Activated effector memory CD4-positive, alpha-beta T cell treated with anti-CD3 and anti-CD28 coated beads, Interleukin-2, amount 50 U/mL, for 16 hours (primary cell): ENCODE measurements around the gene DAND5.

Experiments used
- DNase-seq: peaks from one replicate; pipeline ENCODE4 v3.0.0-alpha.2; 2020

DAND5 gene

DNA sequence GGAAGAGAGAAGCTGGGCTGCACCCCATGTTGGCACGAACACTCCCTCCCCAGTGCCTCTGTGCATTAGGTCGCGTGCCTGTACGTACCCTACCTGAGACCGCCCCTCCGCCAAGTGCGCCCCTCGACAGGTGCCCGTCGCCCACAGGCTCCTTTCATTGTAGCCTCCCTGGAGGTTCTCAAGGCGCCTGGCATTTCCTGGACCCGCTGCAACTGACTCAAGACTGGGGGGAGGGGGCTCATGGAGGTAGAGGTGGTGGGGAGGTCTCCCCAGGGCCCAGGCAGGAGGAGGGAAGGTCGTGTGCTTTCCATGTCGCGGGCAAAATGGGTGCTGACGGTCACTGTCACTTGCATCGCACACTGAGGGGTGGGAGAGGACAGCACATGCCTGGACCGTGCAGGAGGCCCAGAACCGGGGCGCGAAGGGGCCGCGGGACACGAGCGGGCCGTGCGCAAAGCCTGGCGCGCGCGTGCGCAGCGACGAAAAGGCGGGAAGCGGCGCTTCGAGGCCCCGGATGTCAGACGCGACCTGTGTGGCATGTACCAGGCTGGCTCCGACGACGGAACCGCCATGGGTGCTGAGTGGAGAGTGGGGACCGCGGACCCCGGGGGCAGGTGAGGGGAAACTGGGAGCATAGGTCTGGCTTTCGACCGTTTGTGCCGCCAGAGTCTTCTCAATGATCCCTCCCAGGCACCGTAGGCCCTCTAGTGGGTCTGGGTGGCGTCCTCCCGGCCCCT is 42.4 kb downstream of the DAND5 start:
- no peak for DNase-seq

DNA sequence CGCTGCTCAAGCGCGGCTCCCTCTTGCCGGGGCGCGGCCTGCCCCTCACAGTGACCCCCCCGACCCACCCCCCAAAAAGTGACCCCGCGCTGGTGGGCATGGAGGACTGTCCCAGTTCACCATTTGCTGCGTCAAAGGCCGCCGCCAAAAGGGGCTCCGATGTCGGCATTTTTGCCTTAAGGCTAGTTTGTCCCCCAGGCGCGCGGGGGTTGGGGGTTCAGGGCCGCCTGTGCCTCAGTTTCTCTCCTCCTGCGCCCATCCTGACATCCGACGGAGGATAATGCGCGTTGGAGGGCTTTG is 43.0 kb downstream of the DAND5 start:
- no peak for DNase-seq

DNA sequence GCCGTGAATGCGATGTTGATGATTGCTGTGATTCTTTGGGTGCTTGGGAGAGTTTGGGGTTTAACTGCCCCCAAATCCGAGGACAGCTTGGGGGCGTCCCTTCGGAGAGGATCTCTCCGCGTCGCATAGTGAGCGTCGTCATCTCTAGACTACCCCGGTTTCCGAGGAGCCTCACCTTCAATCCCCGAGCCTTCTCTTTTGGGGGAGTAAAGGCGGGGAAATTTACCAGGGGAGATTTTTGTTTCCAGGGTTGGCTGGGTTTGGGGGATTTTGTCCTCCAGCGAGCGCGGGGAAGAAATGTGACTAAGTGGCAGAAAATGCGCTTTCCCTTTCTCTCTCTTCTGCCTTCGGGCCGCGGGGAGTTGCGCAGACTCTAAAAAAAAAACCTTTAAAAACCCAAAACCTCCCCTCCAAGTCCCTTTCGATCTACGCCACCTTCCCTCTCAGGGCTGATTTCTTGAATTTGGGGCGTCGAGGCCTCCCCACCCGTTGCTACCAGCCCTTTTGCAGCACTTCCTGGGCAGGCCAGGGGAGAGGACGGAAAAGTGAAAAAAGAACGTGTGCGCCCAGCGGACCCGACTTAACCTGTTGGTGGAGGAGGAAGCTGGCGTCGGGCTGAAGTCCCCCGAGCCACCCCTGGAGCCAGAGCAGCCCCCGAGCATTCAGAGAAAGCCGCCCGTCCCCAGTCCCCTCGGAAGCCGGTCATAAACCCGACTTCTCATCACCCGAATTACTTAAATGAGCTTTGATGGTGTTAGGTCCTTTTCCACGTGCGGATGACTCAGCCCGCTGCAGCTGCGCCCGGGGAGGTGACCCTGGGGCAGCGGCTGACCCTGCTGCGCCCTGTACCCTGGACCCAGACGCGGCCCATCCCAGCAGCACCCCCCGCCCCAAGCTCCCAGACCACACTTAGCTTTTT is 43.6 kb downstream of the DAND5 start:
- DNase-seq, result no peak

DNA sequence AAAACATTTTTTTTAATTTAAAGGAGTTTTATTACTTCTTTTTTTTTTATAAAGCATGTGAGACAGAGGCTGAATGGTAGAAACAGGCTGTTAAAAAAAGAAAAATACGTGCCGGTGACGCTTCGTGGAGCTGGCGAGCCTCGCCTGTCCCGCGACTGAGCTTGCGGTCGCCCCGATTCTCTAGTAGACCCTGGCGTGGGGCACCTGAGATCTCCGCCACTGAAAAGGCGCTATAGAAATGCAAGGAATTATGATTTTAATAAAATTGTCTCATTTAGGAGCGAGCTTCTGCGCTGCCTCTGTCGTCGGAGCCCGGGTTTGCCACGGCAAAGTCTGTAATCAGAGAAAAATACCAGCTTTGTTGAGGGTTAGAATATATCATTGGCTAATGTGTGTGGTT is 44.3 kb downstream of the DAND5 start:
- no peak for DNase-seq

DNA sequence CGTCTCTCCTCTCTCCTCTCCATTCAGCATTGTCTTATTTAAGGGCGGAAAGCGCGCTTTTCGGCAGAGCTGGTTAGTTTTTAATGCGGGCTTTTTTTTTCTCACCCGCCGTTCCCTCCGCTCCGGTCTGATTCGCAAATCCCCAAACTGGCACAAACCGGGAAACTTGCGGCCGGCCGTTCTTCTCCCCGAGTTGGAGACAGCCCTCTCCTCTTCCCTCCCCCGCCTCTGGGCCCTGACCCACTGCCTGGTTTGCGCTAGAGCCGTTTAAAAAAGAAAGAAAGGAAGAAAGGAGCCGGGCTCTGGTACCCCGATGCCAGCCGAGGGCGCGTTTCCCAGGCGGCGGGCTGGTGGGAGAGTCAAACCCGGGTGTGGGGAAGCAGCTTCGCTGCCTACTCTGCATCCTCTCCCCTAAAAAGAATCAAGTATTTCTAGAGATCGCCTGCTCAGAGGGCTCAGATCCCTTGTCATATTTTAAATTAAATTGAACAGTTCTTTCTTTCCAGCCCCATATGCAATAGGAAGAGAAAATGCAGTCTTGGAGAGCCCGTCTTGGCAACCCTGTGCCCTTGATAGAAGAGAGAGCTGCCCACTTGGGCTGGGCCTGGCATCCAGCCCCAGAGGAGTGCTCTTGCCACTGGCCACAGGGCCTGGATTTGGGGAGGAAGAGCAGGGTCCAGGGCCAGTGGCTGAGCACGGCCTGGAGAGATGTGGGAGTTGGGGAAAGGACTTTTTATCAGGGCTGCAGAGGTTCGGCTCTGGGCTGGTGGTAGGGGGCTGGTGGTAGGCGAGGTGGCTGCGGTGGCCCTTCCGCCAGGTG is 44.9 kb downstream of the DAND5 start:
- no peak for DNase-seq

DNA sequence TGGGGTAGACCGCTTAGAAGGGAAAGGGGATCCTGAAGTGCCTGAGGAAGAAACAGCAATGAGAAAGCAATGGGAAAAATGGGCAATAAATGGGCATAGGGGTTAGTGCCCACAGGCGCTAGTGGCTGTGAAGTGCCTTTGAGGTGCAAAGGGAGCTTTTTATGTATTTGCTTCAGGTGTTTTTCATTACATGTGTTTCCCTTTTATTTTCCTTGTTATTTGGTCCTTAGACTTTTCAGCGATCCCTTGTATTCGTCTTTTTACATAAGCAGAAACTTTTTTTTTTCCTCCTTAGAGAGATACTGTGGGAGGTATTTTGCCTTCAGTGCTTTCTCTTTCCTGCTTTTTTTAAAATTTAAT is 45.5 kb downstream of the DAND5 start:
- no peak for DNase-seq

DNA sequence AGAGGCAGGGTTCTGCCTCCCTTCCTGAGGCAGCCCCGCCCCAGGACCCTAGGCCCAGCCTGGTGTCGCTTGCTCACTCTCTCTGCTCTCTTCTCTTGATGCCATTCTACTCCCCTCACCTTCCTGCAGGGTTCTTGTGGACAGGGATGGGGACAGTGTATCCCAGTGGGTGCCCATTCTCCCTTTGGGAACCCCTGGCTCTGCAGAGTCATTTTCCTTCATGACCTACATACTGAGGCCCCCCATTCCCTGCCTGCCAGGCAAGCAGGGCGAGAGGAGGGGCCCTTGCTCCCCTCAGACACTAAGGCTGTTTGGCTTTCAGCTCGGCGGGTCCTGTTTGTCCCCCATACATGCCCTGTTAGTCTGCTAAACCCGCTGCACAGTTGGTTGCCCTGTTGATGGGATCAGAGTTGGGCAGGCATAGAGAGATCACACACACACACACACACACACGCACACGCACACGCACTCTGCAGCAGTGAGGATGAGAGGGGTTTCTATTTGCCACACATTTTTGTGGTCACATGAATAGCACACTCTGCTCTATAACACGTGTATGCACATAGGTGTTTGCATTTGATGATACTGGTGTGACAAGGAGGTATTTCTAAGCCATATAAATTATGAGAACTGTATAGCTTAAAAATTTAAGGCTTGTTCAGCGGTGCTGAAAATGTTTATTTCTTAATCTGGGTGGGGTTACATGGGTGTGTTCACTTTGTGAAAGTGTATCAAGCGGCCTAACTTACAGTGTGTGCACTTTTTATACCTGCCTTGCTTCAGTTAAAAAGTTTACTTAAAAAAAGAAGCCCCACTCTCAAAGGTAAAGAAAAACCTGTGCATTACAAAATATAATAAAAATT is 46.2 kb downstream of the DAND5 start:
- no peak for DNase-seq

DNA sequence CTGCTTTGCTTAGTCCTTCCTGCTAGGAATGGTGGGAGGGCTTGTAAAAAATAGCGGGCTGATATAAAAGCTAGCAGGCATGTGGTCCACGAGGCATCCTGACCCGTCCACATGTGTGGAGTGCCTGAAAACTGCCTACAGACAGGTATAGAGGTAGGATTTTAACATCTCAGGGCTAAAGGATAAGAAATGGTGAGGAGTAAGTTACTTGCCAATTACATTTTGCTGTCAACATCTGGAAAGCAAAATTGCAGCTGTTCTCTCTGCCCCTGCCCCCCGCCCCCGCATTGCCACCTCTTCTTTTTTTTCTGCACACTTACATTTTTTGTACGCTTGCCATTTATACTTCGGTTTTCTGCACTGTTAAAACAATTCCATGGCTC is 46.9 kb downstream of the DAND5 start:
- no peak for DNase-seq

DNA sequence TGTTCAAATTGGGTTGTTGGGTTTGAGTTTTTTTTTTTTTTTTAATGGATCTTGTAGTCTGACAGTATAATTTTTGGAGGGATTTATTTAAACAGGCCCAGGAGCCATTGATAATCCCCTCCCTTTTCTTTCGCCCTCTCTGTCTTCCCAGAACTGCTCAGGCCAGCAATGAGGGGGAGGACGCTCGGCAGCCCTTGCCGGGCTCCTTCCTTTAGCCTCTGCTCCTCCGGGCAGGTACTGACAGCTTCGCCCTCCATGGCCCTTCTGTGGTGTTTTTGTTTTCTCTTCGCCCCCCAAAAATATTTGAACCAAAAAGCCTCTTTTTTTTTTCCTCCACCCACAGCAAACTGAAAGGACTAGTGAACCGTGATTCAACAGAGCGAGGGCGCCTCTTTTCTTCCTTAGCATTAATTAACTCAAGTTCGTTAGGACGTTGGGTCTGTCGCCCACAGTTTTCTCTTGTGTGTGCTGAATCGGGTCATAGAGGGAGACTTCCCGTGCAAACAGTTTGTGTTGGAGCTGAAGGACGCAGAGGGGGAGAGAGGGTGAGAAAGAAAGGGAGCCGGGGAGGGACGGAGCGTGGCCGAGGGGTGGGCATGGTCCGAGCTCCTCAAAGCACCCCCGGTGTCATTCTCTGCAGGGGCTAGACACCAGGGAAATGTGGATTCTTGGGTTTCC is 47.4 kb downstream of the DAND5 start:
- no peak for DNase-seq

DNA sequence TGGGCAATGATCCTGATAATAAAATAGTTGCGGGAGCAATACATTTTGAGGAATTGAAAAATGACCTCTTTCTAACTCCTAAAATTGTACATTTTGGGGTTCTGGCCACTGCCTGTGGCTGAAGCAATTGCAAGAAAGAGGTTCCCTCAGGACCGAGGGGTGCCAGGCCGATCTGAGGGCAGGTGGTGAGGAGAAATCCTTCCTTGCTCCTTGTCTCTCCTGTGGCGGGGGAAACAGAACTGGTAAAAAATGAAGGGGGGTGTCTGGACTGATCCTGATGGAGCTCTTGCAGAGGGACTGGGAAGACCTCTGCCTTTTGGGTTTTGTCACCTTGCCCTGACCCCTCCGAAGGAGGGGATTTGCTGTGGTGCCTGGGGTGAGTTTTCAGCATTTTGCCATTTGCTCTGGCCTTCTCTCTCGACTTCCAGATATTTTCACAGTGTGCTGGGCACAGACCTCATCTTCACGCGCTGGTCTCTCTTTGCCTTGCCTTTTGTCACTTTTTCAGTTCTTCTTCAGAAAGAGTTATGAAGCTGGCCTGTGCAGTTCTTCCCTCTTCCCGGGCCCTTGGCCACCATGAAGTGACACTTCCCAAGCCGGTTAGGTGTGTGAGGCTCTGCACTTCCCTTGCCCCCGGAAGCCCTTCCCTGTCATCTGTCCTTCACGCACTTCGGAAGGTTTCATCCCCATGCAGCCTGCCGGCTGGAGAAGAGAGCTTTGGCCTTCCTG is 48.1 kb downstream of the DAND5 start:
- DNase-seq, result no peak

DNA sequence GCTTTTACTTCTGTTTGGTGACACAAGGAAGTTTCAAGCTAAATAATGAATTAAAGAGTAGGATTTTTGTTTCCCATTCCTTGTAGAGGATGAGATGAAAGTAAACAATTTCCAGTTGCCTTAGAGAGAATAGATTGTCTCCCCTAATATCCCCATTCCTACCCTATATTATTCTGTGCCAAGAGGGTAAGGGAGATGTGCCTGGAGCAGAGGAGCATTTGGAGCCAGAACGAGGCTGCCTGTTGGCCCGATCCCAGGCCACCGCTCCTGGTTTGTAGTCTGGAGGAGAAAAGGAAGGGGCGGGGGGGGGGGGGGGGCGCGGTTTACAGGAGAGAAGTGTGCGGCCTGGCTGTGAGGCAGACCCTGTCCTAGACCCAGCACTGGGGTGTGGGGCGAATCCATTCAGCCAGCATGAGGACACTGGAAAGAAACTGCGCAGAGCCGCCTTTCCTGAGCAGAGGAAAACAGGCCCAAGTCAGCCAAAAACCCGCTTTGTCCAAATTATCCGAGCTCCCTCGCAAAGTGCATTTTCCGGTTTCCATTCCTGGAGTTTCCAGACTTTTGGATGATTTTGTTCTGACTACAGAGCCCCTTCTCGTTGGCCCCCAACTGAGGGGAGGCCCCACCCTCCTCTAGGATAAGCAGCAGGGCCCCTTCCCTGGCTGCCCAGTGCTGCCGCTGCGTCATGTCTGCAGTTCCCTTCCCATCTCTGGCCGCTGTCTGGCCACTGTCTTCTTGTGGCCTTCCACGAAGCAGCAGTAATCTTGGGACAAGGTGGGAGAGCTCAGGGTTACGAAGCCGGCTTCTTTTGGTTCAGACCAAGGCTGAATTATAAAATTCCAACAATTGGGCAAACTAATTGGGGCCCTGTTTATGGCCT is 48.9 kb downstream of the DAND5 start:
- no peak for DNase-seq

DNA sequence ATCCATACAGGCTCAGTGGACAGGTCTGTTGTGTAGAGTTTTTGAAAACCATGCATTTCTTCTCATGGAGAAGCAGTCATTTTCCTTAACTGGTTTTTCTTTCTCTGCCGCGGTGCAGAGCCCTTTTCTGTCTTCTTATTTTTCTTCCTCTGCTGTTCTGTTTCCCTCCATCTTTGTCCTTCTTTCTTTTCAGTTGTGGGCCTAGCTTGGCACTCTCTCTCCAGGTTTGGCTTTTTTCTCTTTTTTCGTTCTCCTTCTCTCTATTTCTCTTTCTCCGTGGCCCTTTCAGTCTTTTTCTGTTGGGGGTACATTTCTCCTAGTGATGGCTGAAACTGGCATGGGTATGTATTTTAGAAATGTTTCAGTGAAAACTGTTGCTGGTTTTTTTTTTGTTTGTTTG is 50.0 kb downstream of the DAND5 start:
- no peak for DNase-seq

DNA sequence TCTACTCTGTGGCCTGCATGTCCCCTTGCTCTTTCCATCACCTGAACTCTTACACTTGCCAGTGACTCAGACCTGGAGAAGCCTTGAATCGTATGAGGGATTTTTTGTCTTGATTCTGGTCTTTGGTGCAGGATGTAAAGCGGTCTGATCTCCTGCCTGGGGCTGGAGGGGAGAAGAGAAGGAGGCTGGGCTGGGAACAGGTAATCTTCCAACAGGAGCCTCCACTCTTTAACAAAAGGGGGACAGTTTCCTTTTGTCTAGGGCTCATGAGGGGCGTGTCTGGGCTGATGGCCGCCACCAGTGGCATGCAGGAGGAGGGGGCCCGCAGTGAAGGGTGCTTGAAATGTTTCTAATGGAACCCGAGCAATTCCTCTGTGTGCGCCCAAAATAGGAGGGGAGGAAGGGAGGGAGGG is 50.6 kb downstream of the DAND5 start:
- DNase-seq, result no peak

DNA sequence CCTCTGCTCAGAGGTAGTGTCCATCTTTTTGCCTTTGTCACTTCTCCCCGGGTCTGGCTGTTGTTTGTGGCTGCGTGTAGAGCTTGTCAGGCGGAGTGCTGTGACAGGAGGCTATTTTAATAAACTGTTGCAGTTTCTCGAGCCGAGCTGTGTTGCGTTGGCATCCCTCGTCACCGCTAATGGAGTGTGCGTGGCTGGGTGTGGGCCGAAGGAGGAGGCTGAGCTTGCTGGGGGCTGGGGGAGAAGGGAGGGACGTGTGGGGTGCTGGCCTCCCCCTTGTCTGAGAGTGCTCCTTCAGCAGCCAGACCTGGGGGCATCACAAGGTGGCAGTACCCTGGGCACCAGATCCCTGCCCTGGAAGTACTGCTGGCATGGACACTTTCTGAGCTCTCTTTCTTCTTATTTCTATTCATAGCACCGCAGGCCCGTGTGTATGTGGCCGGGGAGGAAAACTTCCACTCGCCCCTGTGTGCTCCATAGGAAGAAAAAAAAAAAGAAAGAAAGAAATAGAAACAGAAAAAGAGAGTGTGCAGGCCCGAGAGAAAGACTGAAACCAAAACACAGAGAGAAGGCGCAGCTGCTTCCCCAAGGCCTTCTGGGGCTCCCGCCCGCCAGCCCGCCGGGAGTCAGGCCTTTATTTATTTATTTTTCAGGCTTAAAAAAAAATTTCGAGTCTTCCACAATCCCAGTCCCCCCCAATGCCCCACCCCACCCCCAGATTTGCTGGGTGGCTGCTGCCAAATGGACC is 52.9 kb downstream of the DAND5 start:
- no peak for DNase-seq

DNA sequence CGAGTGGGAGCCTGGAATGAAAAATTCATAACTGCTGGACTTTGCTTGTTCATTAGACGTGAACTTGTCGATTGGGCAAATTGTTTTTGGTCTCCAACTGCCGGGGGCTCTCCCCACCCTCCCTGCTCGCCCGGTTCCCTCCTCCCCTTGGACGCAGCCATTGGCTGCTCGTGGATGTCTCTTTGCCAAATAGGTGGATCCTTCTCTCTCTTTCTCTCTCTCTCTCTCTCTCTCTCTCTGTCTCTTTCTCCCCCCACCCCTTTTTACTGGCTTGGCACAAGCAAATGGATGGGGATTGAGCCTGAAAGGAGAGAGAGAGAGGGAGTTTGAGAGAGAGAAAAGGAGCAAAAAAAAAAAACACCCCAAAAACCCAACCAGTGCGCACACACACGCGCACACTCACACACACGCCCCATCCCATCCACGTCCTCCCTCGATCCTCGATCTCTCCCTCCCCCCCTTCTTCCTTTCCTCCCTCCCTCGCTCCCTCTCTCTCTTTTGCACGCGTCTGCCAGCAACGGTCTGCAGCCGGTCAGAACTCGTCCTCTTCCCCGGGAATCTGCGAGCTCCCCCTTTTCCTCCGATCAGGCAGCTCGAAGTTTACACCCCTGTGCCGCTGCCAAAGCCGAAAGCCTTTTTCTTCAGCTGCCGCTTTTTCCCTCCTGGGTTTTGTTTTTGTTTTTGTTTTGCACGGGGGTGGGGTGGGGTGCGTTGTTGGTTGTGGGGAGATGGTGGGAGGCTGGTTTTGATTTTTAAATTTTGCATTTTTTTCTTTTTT is 53.7 kb downstream of the DAND5 start:
- no peak for DNase-seq

DNA sequence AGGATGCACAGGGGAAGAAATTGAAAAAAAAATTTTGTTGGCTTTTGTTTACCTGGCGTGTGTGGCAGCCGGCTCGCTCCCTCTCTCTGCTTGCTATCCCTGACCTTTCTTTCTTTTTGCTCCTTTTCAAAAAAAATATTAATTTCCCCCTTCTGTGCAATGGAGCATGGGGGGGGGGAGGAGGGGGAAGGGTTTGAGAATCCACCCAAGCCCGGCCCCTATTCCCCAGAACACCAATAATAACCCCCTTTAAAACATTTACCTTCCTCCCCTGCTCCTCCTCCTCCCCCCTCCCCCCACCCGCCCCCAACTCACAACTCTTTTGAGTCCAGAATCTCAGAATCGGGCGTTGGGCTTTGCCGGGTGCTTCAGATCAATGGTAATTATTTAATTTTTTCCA is 54.3 kb downstream of the DAND5 start:
- no peak for DNase-seq
